ENCODE measurements around the gene TSPAN5.
"Not testable (repeated sequence)": the region's sequence is repeated elsewhere in the genome, so short reads cannot be mapped to it uniquely, and the experiment has no call there.

DNA sequence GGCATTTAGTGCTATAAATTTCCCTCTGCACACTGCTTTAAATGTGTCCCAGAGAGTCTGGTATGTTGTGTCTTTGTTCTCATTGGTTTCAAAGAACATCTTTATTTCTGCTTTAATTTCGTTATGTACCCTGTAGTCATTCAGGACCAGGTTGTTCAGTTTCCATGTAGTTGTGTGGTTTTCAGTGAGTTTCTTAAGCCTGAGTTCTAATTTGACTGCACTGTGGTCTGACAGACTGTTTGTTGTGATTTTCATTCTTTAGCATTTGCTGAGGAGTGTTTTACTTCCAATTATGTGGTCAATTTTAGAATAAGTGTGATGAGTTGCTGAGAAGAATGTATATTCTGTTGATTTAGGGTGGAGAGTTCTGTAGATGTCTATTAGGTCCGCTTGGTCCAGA lies 124.3 kb downstream of the TSPAN5 start:
- TF ChIP-seq, protein P1, sequence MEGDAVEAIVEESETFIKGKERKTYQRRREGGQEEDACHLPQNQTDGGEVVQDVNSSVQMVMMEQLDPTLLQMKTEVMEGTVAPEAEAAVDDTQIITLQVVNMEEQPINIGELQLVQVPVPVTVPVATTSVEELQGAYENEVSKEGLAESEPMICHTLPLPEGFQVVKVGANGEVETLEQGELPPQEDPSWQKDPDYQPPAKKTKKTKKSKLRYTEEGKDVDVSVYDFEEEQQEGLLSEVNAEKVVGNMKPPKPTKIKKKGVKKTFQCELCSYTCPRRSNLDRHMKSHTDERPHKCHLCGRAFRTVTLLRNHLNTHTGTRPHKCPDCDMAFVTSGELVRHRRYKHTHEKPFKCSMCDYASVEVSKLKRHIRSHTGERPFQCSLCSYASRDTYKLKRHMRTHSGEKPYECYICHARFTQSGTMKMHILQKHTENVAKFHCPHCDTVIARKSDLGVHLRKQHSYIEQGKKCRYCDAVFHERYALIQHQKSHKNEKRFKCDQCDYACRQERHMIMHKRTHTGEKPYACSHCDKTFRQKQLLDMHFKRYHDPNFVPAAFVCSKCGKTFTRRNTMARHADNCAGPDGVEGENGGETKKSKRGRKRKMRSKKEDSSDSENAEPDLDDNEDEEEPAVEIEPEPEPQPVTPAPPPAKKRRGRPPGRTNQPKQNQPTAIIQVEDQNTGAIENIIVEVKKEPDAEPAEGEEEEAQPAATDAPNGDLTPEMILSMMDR (IDR thresholded peaks at IDR 0.05), result not testable (repeated sequence)
- not testable (repeated sequence) for TF ChIP-seq POLR2A (IDR thresholded peaks at IDR 0.05)
